Naive thymus-derived CD4-positive, alpha-beta T cell (primary cell): Measurements from ENCODE around the gene TAPBPL. TPM values are rescaled to one million over a fixed set of nuclear protein-coding genes. Genes with fewer than 3 reads are reported as not detected.
A peak's percentile ranks its signal among the peaks of the same experiment; 100 is the strongest.
"Not testable (repeated sequence)": the region's sequence is repeated elsewhere in the genome, so short reads cannot be mapped to it uniquely, and the experiment has no call there.

Experiments used
- ATAC-seq: fragments of 150-1000 bp; cut with Tn5 transposase; 2 replicates; pipeline ENCODE4 v1.10.0; 2021; ENCODE audit warnings: mild to moderate bottlenecking, moderate library complexity
- CTCF ChIA-PET: fragments of 350-600 bp; sonication (Branson Sonifier 250); formaldehyde crosslinking; loops from one replicate; lab custom pipeline; 2021; ENCODE audit warnings: antibody characterized with exemption; lab: Charles Lee
- POLR2A ChIA-PET: fragments of 350-600 bp; sonication (Branson Sonifier 250); formaldehyde crosslinking; loops from one replicate; lab custom pipeline; 2021; ENCODE audit warnings: antibody characterized with exemption, inconsistent platforms; lab: Charles Lee
- DNase-seq, 9 donors: peaks; one replicate each; pipeline versions ENCODE4 v3.0.0 to v3.0.0-alpha.2; 2020 to 2022; ENCODE audit warnings: mixed read lengths in 1 of 9
- H3K27ac ChIP-seq: one replicate; pipeline ENCODE4 v1.7.0; 2013; ENCODE audit warnings: mild to moderate bottlenecking, low read depth, low read length, moderate library complexity
- H3K27me3 ChIP-seq, 2 donors: one replicate each; pipeline ENCODE4 v1.7.0; 2013; ENCODE audit warnings: low read length in 2 of 2, mild to moderate bottlenecking in 2 of 2, moderate library complexity in 2 of 2; ENCODE audit not compliant: control insufficient read depth in 2 of 2, insufficient read depth in 2 of 2
- H3K36me3 ChIP-seq, 3 experiments: 1 replicate in 2 of 3; 2 replicates in 1 of 3; pipeline ENCODE4 v1.7.0; 2013; ENCODE audit warnings: low read length in 3 of 3, mild to moderate bottlenecking in 3 of 3, moderate library complexity in 1 of 3; ENCODE audit not compliant: insufficient read depth in 3 of 3, control insufficient read depth in 2 of 3
- H3K4me1 ChIP-seq, 2 donors: one replicate each; pipeline ENCODE4 v1.7.0; 2013; ENCODE audit warnings: low read length in 2 of 2, mild to moderate bottlenecking in 2 of 2, moderate library complexity in 1 of 2; ENCODE audit not compliant: control insufficient read depth in 2 of 2, insufficient read depth in 2 of 2
- H3K4me3 ChIP-seq: 2 replicates; pipeline ENCODE4 v1.7.0; 2013; ENCODE audit warnings: mild to moderate bottlenecking, low read length
- H3K9me3 ChIP-seq, 3 experiments: 1 replicate in 2 of 3; 2 replicates in 1 of 3; pipeline ENCODE4 v1.7.0; 2013; ENCODE audit warnings: low read length in 3 of 3; ENCODE audit not compliant: control insufficient read depth in 2 of 3
- H3K27ac Mint-ChIP-seq, 9 donors: one replicate each; pipeline ENCODE4 v1.8.0; 2020 to 2022; ENCODE audit warnings: mixed read lengths in 9 of 9, mild to moderate bottlenecking in 8 of 9, moderate library complexity in 5 of 9, inconsistent platforms in 2 of 9
- H3K27me3 Mint-ChIP-seq, 5 donors: one replicate each; pipeline ENCODE4 v1.8.0; 2021 to 2022; ENCODE audit warnings: mixed read lengths in 5 of 5, mild to moderate bottlenecking in 1 of 5
- H3K36me3 Mint-ChIP-seq, 5 donors: one replicate each; pipeline ENCODE4 v1.8.0; 2020 to 2022; ENCODE audit warnings: mixed read lengths in 5 of 5, mild to moderate bottlenecking in 3 of 5, inconsistent platforms in 1 of 5
- H3K4me1 Mint-ChIP-seq, 7 donors: one replicate each; pipeline ENCODE4 v1.8.0; 2020 to 2022; ENCODE audit warnings: mixed read lengths in 7 of 7, mild to moderate bottlenecking in 3 of 7, inconsistent platforms in 1 of 7
- H3K4me3 Mint-ChIP-seq, 10 donors: one replicate each; pipeline ENCODE4 v1.8.0; 2020 to 2022; ENCODE audit warnings: mild to moderate bottlenecking in 10 of 10, mixed read lengths in 10 of 10, moderate library complexity in 6 of 10, inconsistent platforms in 2 of 10
- H3K9me3 Mint-ChIP-seq, 11 donors: one replicate each; pipeline ENCODE4 v1.8.0; 2020 to 2022; ENCODE audit warnings: mixed read lengths in 11 of 11, mild to moderate bottlenecking in 4 of 11, inconsistent platforms in 1 of 11, moderate library complexity in 1 of 11
- intact Hi-C, 2 donors: fragments of 100-400 bp; cut with micrococcal nuclease; formaldehyde crosslinking; loops; one replicate each; pipeline ENCODE4 v1.15.1; 2023
- polyA plus RNA-seq, 2 donors: library from polyadenylated mRNA; unstranded; fragments of 300-500 nt; fragmentation: Illumina TruSeq; gene quantifications; one replicate each; pipeline ENCODE4 v1.2.3, GENCODE V29; 2021
- total RNA-seq, 6 experiments: library from RNA in 5 of 6; stranded (reverse) in 5 of 6; gene quantifications; 1 replicate in 5 of 6; 2 replicates in 1 of 6; pipeline ENCODE4 v1.2.3 and lab custom pipeline; 2021 to 2026

The TAPBPL gene
- total and polyA plus RNA-seq, 7 experiments from 2014 or later = 23.0 to 104 (median 52.9) TPM

DNA sequence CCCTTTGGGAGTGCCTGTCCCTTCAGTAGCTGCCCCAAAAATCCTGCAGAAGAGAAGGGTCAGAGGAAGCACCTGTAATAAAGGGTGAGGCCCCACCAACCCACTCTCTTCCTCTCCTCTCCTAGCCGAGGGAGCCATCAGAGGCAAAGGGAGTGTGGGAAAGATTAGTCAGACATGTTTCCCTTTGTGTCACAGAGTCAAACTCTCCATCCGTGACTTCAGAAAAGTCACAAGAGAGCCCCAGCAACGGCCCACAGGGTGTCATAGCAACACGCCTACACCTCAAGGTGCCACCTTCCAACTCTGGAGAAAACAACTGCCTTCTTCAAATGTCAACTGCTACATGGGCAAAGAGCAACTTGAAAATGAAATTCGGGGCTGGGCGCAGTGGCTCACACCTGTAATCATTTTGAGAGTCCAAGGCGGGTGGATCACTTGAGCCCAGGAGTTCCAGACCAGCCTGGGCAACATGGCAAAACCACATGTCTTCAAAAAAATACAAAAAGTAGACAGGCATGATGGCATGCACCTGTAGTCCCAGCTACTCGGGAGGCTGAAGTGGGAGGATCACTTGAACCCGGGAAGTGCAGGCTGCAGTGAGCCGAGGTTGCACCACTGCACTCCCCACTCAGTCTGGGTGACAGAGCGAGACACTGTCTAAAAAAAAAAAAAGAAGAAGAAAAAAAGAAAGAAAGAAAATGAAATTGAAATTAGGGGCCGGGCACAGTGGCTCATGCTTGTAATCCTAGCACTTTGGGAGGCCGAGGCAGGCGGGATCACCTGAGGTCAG, 24.8 kb upstream of the TAPBPL start:
- H3K27me3 ChIP-seq = no peaks in the 10 kb centered on the region
- peaks cover 18 to 70% (median 61%) of the 10 kb centered on the region in 7 donors for H3K4me1 Mint-ChIP-seq
- H3K4me1 ChIP-seq = peaks cover 34 to 36% of the 10 kb centered on the region in 2 donors
- no peaks in the 10 kb centered on the region for H3K9me3 Mint-ChIP-seq
- H3K27ac Mint-ChIP-seq = peak overlapping the region; percentile 96 to 100 (median 98)
- peak overlapping the region; percentile 22 for H3K4me3 ChIP-seq
- POLR2A ChIA-PET = interaction anchor here (0.7 to 8.0 kb wide), 12 partner anchors 10 to 110 kb away, joined by 3 to 237 read pairs (median 16); partner anchors contain the start of genes CD27, GAPDH, TAPBPL and TNFRSF1A
- ATAC-seq (peak; percentile 85), DNase-seq (peak in 8 of 9 donors; percentile 70 to 93 (median 86))
- H3K36me3 Mint-ChIP-seq = no peaks in the 10 kb centered on the region
- peak overlapping the region; percentile 79 for H3K27ac ChIP-seq
- no peaks in the 10 kb centered on the region for H3K9me3 ChIP-seq
- H3K27me3 Mint-ChIP-seq = no peaks in the 10 kb centered on the region
- CTCF ChIA-PET = interaction anchor here (1.1 to 8.0 kb wide), 7 partner anchors 18 to 111 kb away, joined by 4 to 201 read pairs (median 12); partner anchors contain the start of genes CD27, GAPDH and VAMP1
- H3K36me3 ChIP-seq = no peaks in the 10 kb centered on the region
- intact Hi-C loops = loop anchor here (1.0 to 10.0 kb wide), 7 partner anchors 17 to 258 kb away; partner anchors contain the start of genes CD27 (in 2 of the 2), TAPBPL (in 2 of the 2), ING4 (in 1 of the 2) and MRPL51 (in 1 of the 2)
- peak overlapping the region; percentile 79 to 91 (median 84) for H3K4me3 Mint-ChIP-seq

DNA sequence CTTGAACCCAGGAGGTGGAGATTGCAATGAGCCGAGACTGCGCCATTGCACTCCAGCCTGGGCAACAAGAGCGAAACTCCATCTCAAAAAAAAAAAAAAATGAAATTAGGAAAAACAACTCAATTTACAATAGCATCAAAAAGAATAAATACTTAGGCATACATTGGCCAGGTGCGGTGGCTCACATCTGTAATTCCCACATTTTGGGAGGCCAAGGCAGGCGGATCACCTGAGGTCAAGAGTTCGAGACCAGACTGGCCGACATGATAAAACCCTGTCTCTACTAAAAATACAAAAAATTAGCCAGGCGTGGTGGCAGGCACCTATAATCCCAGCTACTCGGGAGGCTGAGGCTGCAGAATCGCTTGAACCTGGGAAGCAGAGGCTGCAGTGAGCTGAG, 24.0 kb upstream of the TAPBPL start:
- Mint-ChIP-seq H3K27ac (peak overlapping the region; percentile 96 to 100 (median 98)), H3K4me3 (peak overlapping the region in 5 of 10 donors; percentile 81 to 91 (median 84)), H3K4me1 (peaks cover 22 to 77% (median 64%) of the 10 kb centered on the region in 7 donors)
- ChIA-PET CTCF (interaction anchor here (0.7 to 8.0 kb wide), 7 partner anchors 11 to 110 kb away, joined by 3 to 201 read pairs (median 6); partner anchors contain the start of genes GAPDH and VAMP1), POLR2A (interaction anchor here (0.7 to 8.0 kb wide), 10 partner anchors 9 to 110 kb away, joined by 3 to 237 read pairs (median 52); partner anchors contain the start of genes CD27, GAPDH, TAPBPL and TNFRSF1A)
- not testable (repeated sequence) for H3K36me3 Mint-ChIP-seq, H3K4me3 ChIP-seq, H3K27me3 ChIP-seq, ATAC-seq, H3K27me3 Mint-ChIP-seq, H3K9me3 ChIP-seq, H3K9me3 Mint-ChIP-seq, DNase-seq, H3K36me3 ChIP-seq
- Histone ChIP-seq H3K27ac (peak overlapping the region; percentile 79), H3K4me1 (peaks cover 34 to 42% of the 10 kb centered on the region in 2 donors)
- intact Hi-C loops = loop anchor here (1.0 to 10.0 kb wide), 7 partner anchors 17 to 257 kb away; partner anchors contain the start of genes CD27 (in 2 of the 2), TAPBPL (in 2 of the 2), ING4 (in 1 of the 2) and MRPL51 (in 1 of the 2)

DNA sequence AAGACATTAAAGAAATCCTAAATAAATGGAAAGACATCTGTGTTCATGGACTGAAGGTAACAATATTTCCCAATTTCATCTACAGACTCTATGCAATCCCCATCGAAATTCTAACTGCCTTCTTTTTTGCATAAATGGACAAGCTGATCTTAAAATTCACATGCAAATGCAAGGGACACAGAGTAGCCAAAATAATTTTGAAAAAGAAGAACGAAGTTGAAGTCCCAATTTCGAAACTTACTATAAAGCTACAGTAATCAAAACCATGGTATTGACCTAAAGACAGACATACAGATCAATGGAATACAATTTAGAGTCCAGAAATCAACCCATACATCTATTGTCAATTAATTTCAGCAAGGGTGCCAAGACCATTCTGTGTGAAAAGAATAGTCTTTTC, 23.5 kb upstream of the TAPBPL start:
- no peak for ATAC-seq
- ChIA-PET POLR2A (interaction anchor here (0.7 to 8.0 kb wide), 9 partner anchors 8 to 109 kb away, joined by 3 to 237 read pairs (median 99); partner anchors contain the start of genes CD27, GAPDH, TAPBPL and TNFRSF1A), CTCF (interaction anchor here (0.7 to 8.0 kb wide), 6 partner anchors 10 to 109 kb away, joined by 3 to 201 read pairs (median 6); partner anchors contain the start of genes GAPDH and VAMP1)
- no peaks in the 10 kb centered on the region for H3K27me3 Mint-ChIP-seq
- Histone ChIP-seq H3K36me3 (no peaks in the 10 kb centered on the region), H3K4me1 (peaks cover 33 to 41% of the 10 kb centered on the region in 2 donors), H3K4me3 (no peak overlapping the region), H3K27ac (peak overlapping the region; percentile 79), H3K9me3 (no peaks in the 10 kb centered on the region), H3K27me3 (no peaks in the 10 kb centered on the region)
- no peaks in the 10 kb centered on the region for H3K36me3 Mint-ChIP-seq
- intact Hi-C loops = loop anchor here (10.0 kb wide), 2 partner anchors 236 to 256 kb away; partner anchors contain the start of genes ING4 (in 1 of the 2) and ZNF384 (in 1 of the 2)
- peak overlapping the region; percentile 36 to 100 (median 98) for H3K27ac Mint-ChIP-seq
- H3K4me1 Mint-ChIP-seq = peaks cover 27 to 79% (median 67%) of the 10 kb centered on the region in 7 donors
- H3K9me3 Mint-ChIP-seq = no peaks in the 10 kb centered on the region
- DNase-seq = no peak
- H3K4me3 Mint-ChIP-seq = peak overlapping the region in 2 of 10 donors; percentile 17 to 25

DNA sequence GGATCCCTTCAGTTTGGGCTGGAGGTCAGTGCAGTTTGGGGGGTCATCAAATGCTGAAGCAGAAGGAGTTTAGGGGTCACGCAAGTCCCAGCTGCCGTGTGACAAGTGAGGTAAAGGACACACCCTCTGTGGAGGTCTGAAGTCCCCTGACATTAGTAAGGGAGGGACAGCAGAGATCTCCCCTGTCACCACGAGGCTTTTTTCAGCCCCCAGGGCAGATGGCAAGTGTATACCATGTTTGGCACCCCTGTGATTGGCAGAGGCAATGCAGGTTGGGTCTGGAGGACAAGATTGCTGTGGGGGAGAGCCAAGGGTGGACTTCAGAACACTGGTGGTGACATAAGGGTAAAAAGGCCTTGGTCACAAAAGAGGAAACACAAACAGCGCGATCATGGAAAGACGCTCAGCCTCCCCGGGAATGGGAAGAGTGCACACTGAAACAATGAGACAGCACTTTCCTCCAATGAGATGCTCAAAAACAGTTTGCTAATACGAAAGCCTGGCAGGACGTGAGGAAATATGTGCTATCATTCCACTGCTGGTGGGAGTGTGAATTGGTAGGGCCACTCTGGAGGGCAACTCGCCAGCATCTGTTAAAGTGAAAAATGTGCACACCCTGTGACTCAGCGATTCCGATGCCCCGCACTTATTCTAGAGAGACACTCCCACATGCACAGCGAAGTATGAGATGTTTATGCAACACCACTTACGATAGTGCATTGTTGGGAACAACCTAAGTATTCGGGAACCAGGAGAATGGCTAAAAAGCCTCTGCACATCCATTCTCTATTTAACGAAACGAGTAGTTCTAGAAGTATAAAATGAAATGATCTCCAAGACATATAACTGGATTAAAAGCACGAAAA, 21.5 kb upstream of the TAPBPL start:
- H3K27me3 Mint-ChIP-seq = no peaks in the 10 kb centered on the region
- no peaks in the 10 kb centered on the region for H3K36me3 ChIP-seq
- H3K4me3 ChIP-seq = no peak overlapping the region
- intact Hi-C loops = no loop called here
- peaks cover 42 to 82% (median 72%) of the 10 kb centered on the region in 7 donors for H3K4me1 Mint-ChIP-seq
- H3K9me3 Mint-ChIP-seq = no peaks in the 10 kb centered on the region
- H3K4me1 ChIP-seq = peaks cover 40 to 48% of the 10 kb centered on the region in 2 donors
- H3K9me3 ChIP-seq = no peaks in the 10 kb centered on the region
- ChIA-PET POLR2A (interaction anchor here (0.6 kb wide), 1 partner anchor 29 kb away, joined by 3 read pairs; no protein-coding TSS in a partner anchor), CTCF (no interaction called here)
- peak in 2 of 9 donors; percentile 26 to 52 for DNase-seq
- H3K27ac Mint-ChIP-seq = peak overlapping the region; percentile 32 to 93 (median 81)
- H3K27ac ChIP-seq = no peak overlapping the region
- peak; percentile 31 for ATAC-seq
- peak overlapping the region in 9 of 10 donors; percentile 17 to 57 (median 46) for H3K4me3 Mint-ChIP-seq
- H3K27me3 ChIP-seq = no peaks in the 10 kb centered on the region
- H3K36me3 Mint-ChIP-seq = no peaks in the 10 kb centered on the region

DNA sequence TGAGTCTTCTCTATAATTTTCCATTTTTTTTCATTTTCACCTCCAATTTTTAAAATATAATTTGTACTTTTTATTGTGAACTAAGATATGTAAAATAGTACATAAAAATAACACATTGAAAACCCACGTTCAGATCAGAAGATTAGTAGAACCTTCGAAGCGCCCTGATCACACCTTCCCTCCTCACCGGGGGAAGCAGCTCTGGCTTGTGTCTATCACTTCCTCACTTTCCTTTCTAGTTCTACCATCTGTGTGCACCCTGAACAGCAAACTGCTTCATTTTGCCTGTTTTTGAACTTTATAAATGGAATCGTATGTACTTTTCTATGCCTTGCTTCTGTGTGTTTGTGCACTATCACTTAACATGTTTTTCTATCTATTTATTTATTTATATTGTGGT, 18.9 kb upstream of the TAPBPL start:
- DNase-seq (peak in 5 of 9 donors; percentile 6 to 43 (median 22)), ATAC-seq (peak; percentile 65)
- no peaks in the 10 kb centered on the region for H3K36me3 ChIP-seq
- Mint-ChIP-seq H3K4me1 (peaks cover 24 to 62% (median 55%) of the 10 kb centered on the region in 7 donors), H3K9me3 (no peaks in the 10 kb centered on the region), H3K27ac (peak overlapping the region; percentile 88 to 94 (median 89)), H3K27me3 (no peaks in the 10 kb centered on the region), H3K4me3 (peak overlapping the region in 7 of 10 donors; percentile 9 to 79 (median 74)), H3K36me3 (no peaks in the 10 kb centered on the region)
- H3K4me3 ChIP-seq = no peak overlapping the region
- H3K27me3 ChIP-seq = no peaks in the 10 kb centered on the region
- no peaks in the 10 kb centered on the region for H3K9me3 ChIP-seq
- ChIA-PET POLR2A (interaction anchor here (0.9 to 6.8 kb wide), 10 partner anchors 9 to 436 kb away, joined by 3 to 161 read pairs (median 10); partner anchors contain the start of genes CD27, GAPDH, TAPBPL and VAMP1), CTCF (interaction anchor here (2.9 kb wide), 1 partner anchor 8 kb away, joined by 25 read pairs; no protein-coding TSS in a partner anchor)
- peak overlapping the region; percentile 2 for H3K27ac ChIP-seq
- intact Hi-C loops = no loop called here
- peaks cover 18 to 30% of the 10 kb centered on the region in 2 donors for H3K4me1 ChIP-seq
